Inflammatory macrophage treated with lipopolysaccharide for 4 hours (primary cell): ENCODE measurements around the gene ZNF429.
A peak's percentile ranks its signal among the peaks of the same experiment; 100 is the strongest.
"Not testable (repeated sequence)": the region's sequence is repeated elsewhere in the genome, so short reads cannot be mapped to it uniquely, and the experiment has no call there.

Source experiments
- DNase-seq: peaks from one replicate; pipeline ENCODE4 v3.0.0-alpha.2; 2020

Gene ZNF429

DNA sequence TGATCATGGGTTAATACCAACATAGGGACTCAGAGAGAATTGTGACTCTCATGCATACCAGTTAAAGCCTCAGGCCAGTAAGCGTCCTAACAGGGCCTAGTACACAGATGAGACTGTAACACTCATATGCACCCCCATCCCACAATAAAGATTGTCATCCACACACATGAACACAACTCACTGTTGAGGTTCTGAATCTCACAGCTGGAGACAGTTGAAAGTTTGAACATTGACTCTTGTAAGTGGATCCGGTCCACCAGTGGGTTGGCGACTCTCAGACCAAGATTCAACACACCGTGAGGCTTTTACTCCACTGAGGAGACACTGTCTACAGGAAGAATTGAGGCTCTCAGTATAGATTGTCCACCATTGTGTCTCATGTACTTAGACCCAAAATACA lies 88.1 kb downstream of the ZNF429 start:
- no peak for DNase-seq

DNA sequence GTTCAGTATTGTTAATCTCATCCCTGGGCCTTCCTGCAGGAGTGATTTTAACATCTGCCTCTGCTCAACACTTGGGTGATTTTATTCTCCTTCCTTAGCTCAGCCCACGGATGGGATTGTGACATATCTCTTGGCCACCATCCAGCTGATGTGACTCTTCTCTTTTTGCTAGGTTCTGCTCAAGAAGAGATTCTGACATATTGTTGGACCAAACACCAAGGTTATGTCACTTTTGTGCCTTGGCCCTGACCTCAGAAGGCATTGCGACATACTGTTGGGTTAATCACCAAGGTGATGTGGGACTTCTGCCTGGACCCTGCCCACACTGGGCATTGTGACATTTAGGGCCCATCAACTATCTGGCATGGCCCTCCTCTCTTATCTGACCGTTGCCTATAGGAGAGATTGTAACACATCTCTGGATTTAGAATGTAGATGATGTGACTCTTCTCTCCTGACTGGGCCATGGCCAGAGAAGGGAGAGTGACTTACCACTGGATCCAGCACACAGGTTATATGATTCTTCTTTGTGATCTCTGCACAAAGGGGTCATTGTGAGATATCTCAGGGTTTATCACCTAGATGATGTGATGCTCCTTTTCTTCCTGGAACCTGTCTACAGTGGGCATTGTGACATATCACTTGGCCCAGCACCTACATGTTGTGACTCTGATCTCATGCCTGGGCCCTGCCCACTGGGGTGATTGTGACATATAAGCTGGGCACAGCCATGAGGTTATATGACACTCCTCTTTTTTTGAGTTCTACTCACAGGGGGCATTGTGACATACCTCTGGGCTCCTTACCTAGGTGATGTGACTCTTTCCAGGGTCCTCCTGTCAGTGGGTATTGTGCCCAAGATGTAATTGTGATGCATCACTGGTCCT lies 88.8 kb downstream of the ZNF429 start:
- DNase-seq, result peak; percentile 83

GRCh38 chr19:21595185-21595584 lies 89.8 kb downstream of the ZNF429 start:
- no peak for DNase-seq

DNA sequence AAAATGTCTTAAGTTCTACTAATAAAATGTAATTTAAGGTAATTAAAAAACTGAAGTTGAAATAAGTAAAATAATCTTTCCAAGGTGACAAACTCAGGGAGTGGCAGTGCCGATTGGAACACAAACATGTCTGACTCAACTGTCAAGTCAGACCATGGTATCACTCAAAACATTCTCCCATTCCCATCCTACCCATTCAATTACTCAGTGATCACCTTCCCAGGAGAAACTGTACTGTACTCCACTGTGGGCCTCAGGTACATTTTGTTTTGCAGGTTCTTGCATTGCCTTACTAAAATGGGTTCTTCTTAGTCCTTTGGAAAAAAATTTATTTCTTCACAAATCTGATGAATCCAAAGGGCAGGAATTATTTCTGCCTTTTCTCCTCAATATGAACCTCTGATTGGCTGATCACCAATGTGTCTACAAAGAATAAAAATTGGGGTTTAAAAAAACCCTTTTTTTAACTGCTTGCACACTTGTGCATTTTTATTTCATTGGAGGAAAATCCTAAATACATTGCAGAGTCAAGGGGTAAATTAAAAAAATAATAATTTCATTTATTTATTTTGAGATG lies 96.8 kb downstream of the ZNF429 start:
- no peak for DNase-seq

- DNase-seq, result not testable (repeated sequence)
Measured at GRCh38 chr19:21602659-21603430, 97.4 kb downstream of the ZNF429 start.

GRCh38 chr19:21603431-21604231 lies 98.2 kb downstream of the ZNF429 start:
- DNase-seq, result no peak

DNA sequence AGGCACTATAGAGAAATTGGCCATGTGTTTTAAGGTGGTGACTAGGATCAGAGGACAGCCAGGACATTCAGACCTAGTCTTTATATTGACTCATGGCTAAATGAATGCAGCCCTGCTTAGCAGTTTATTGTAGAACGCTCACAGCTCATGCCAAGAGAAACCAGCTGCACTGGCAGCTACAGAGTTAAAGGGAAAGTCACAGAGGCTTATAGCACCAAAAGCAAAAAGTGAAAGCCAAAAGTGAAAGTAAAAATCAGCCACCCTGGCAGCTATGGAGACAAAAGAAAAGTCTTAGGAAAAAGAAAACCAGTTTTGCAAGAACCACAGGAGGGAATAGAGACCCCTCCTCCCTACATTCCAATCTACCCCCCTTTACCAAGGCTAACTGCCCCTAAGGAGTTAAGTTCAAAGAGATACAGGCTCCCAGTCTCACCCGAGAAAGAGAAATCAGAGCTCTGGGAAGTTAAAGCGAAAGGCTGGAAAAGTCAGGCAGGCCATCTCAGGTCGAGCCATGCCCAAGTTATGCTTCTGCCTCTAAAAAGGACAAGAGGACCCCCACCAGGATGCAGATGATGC lies 99.0 kb downstream of the ZNF429 start:
- peak; percentile 62 for DNase-seq
